ENCODE data around the gene ARSA. TPM values are rescaled to one million over a fixed set of nuclear protein-coding genes. Genes with fewer than 3 reads are reported as not detected.
"Not testable (repeated sequence)": the region's sequence is repeated elsewhere in the genome, so short reads cannot be mapped to it uniquely, and the experiment has no call there.

The ARSA gene
- total RNA-seq, 1 donor from 2014 or later = 65.7 TPM

DNA sequence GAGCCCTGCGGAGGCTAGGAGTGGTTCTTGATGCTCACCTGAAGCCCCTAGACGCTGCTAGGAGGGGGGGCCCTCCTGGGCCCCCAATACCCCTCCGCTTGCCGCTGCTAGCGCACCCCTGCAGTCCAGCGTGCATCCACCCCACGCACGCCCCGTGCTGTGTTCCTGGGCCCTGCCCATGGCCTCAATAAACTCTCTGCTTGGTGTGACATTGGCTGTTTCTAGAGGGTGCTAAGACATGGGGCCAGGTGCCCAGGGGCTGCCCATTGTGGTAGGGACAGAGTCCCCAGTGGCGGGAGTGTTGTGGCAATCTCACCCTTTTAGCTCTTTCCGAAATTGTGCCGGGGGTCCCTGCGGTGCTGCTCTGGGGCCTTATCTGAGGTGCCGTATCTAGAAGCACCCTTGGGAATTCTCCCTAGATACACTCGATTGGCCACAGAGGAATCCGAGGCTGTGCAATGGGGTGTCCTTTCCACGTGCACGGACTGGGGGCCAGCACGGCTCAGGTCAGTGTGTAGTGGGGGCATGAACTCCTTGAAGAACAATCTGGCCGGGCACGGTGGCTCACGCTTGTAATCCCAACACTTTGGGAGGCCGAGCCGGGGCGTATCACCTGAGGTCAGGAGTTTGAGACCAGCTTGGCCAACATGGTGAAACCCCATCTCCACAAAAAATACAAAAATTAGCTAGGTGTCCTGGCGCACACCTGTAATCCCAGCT, 16.5 kb downstream of the ARSA start:
- Mint-ChIP-seq H3K36me3 (ENCODE audit: unreplicated experiment) (peaks cover 6% of the 10 kb centered on the region), H3K9me3 (ENCODE audit: unreplicated experiment) (peaks cover 21% of the 10 kb centered on the region), H3K27ac (ENCODE audit: unreplicated experiment) (no peak overlapping the region), H3K4me1 (ENCODE audit: low read depth, unreplicated experiment) (no peaks in the 10 kb centered on the region), H3K27me3 (ENCODE audit: unreplicated experiment) (peaks cover 13% of the 10 kb centered on the region), H3K4me3 (ENCODE audit: unreplicated experiment) (no peak overlapping the region)
- no peak for DNase-seq
- TF ChIP-seq, protein P1, sequence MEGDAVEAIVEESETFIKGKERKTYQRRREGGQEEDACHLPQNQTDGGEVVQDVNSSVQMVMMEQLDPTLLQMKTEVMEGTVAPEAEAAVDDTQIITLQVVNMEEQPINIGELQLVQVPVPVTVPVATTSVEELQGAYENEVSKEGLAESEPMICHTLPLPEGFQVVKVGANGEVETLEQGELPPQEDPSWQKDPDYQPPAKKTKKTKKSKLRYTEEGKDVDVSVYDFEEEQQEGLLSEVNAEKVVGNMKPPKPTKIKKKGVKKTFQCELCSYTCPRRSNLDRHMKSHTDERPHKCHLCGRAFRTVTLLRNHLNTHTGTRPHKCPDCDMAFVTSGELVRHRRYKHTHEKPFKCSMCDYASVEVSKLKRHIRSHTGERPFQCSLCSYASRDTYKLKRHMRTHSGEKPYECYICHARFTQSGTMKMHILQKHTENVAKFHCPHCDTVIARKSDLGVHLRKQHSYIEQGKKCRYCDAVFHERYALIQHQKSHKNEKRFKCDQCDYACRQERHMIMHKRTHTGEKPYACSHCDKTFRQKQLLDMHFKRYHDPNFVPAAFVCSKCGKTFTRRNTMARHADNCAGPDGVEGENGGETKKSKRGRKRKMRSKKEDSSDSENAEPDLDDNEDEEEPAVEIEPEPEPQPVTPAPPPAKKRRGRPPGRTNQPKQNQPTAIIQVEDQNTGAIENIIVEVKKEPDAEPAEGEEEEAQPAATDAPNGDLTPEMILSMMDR (IDR thresholded peaks at IDR 0.05; ENCODE audit: partially characterized antibody, unreplicated experiment) = no peak

DNA sequence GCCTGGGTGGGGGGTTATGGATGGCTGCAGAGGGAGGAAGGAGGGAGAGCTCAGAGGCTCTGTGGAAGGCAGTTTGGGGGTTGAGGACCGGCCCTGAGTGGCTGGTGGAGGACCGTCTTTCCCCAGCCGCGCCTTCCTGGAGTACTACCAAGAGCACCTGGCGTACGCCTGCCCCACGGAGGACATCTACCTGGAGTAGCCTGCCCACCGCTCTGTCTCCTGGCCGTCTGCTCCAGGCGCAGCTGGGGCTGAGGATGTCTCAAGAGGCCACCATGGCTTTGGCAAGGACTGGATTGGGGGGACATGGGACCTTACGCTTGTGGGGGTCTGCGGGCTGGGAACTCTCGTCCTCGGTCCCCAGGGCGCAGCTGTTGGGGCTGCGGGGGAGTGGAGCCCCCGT, 17.4 kb downstream of the ARSA start:
- no peak overlapping the region for H3K4me3 Mint-ChIP-seq (ENCODE audit: unreplicated experiment)
- H3K36me3 Mint-ChIP-seq (ENCODE audit: unreplicated experiment) = peaks cover 6% of the 10 kb centered on the region
- TF ChIP-seq, protein P1 (IDR thresholded peaks at IDR 0.05; ENCODE audit: partially characterized antibody, unreplicated experiment) = no peak
- H3K4me1 Mint-ChIP-seq (ENCODE audit: low read depth, unreplicated experiment) = no peaks in the 10 kb centered on the region
- H3K9me3 Mint-ChIP-seq (ENCODE audit: unreplicated experiment) = peaks cover 21% of the 10 kb centered on the region
- H3K27me3 Mint-ChIP-seq (ENCODE audit: unreplicated experiment) = peaks cover 14% of the 10 kb centered on the region
- no peak for DNase-seq
- H3K27ac Mint-ChIP-seq (ENCODE audit: unreplicated experiment) = no peak overlapping the region

DNA sequence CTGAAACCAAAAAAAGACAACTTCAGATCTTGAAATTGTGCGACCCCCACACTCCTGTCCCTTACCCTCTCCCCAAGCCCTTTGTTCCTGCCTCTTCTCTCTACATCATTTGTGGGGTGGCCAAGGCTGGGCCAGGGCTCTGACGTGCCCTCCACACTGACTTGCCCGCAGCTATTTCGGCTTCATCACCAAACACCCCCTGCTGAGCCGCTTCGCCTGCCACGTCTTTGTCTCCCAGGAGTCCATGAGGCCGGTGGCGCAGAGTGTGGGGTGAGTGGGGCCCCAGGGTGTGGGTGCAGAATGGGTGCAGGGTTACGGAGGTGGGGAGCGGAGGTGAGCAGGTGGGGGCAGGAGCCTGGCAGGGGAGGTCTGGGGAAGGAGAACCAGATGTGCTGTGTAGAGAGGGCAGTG, 17.9 kb downstream of the ARSA start:
- peaks cover 14% of the 10 kb centered on the region for H3K27me3 Mint-ChIP-seq (ENCODE audit: unreplicated experiment)
- no peak overlapping the region for H3K4me3 Mint-ChIP-seq (ENCODE audit: unreplicated experiment)
- H3K36me3 Mint-ChIP-seq (ENCODE audit: unreplicated experiment) = peaks cover 6% of the 10 kb centered on the region
- no peaks in the 10 kb centered on the region for H3K4me1 Mint-ChIP-seq (ENCODE audit: low read depth, unreplicated experiment)
- H3K27ac Mint-ChIP-seq (ENCODE audit: unreplicated experiment) = no peak overlapping the region
- TF ChIP-seq, protein P1 (IDR thresholded peaks at IDR 0.05; ENCODE audit: partially characterized antibody, unreplicated experiment) = no peak
- no peak for DNase-seq
- peaks cover 21% of the 10 kb centered on the region for H3K9me3 Mint-ChIP-seq (ENCODE audit: unreplicated experiment)

DNA sequence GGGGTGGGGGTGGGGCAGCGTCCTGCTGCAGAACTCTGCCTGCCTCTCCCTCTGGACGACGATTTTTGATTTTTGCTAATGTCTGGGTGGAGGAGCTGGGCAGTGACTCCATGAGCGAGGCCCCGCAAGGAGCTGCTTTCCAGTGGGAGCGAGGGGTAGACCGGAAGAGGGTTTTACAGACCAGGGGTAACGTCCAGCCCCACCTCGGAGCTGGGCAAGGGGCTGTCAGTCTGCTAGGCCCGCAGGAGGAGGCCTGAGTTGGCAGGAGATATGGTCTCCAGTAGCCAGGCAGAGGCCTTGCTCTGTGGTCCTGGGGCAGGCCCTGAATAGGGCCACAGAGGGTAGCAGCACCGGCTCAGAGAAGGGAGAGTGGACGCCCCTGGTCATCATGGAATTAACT, 18.4 kb downstream of the ARSA start:
- DNase-seq = no peak
- Mint-ChIP-seq H3K27me3 (ENCODE audit: unreplicated experiment) (peaks cover 14% of the 10 kb centered on the region), H3K9me3 (ENCODE audit: unreplicated experiment) (peaks cover 21% of the 10 kb centered on the region), H3K4me3 (ENCODE audit: unreplicated experiment) (no peak overlapping the region), H3K4me1 (ENCODE audit: low read depth, unreplicated experiment) (no peaks in the 10 kb centered on the region), H3K27ac (ENCODE audit: unreplicated experiment) (no peak overlapping the region), H3K36me3 (ENCODE audit: unreplicated experiment) (peaks cover 6% of the 10 kb centered on the region)
- TF ChIP-seq, protein P1 (IDR thresholded peaks at IDR 0.05; ENCODE audit: partially characterized antibody, unreplicated experiment) = no peak

DNA sequence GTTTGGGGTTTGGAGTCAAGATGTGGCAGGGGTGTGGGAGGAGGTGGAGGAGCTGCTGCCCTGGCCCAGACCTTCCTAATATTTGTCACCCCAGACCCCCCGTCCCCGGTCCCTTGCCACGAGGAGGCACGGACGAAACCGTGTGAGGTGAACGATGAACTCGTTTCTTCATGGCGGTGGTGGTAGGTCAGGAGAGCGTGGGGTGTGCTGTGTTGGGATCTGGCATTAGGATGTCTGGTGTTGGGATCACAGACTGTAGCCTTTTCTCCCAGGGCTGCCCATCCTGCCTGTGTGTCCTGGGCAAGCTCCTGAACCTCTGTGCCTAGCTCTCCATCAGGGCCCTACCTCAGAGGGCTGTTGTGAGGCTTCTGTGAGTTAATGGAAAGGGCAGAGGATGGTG, 19.0 kb downstream of the ARSA start:
- TF ChIP-seq, protein P1 (IDR thresholded peaks at IDR 0.05; ENCODE audit: partially characterized antibody, unreplicated experiment) = no peak
- Mint-ChIP-seq H3K27ac (ENCODE audit: unreplicated experiment) (no peak overlapping the region), H3K4me3 (ENCODE audit: unreplicated experiment) (no peak overlapping the region), H3K9me3 (ENCODE audit: unreplicated experiment) (peaks cover 21% of the 10 kb centered on the region), H3K4me1 (ENCODE audit: low read depth, unreplicated experiment) (no peaks in the 10 kb centered on the region), H3K27me3 (ENCODE audit: unreplicated experiment) (peaks cover 10% of the 10 kb centered on the region), H3K36me3 (ENCODE audit: unreplicated experiment) (peaks cover 6% of the 10 kb centered on the region)
- no peak for DNase-seq

DNA sequence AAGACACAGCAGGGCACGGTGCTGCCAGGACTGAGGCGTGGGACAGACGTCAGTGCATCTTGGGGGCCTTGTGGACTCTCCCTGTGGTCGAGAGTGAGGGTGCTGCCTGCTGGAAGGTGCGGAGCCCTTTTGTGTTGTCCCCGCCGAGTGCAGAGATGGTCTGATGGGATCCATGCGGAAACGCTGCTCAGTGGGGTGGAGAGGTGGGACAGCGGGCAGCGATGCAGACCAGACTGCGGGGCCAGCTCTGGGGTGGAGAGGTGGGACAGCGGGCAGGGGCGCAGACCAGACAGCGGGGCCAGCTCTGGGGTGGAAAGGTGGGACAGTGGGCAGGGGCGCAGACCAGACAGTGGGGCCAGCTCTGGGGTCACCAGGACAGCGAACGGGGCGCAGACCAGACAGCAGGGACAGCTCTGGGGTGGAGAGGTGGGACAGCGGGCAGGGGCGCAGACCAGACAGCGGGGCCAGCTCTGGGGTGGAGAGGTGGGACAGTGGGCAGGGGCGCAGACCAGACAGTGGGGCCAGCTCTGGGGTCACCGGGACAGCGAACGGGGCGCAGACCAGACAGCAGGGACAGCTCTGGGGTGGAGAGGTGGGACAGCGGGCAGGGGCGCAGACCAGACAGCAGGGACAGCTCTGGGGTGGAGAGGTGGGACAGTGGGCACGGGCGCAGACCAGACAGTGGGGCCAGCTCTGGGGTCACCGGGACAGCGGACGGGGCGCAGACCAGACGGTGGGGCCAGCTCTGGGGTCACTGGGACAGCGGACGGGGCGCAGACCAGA, 19.7 kb downstream of the ARSA start:
- not testable (repeated sequence) for H3K36me3 Mint-ChIP-seq (ENCODE audit: unreplicated experiment); H3K27me3 Mint-ChIP-seq (ENCODE audit: unreplicated experiment); H3K4me1 Mint-ChIP-seq (ENCODE audit: low read depth, unreplicated experiment); H3K4me3 Mint-ChIP-seq (ENCODE audit: unreplicated experiment); DNase-seq; H3K27ac Mint-ChIP-seq (ENCODE audit: unreplicated experiment)
- H3K9me3 Mint-ChIP-seq (ENCODE audit: unreplicated experiment) = peaks cover 19% of the 10 kb centered on the region
